Measurements from ENCODE around the gene TNNT2. TPM values are rescaled to one million over a fixed set of nuclear protein-coding genes. Genes with fewer than 3 reads are reported as not detected.

TNNT2 gene
- total RNA-seq, 6 experiments from 2014 or later = 0.18 to 1.1 (median 0.24) TPM; not detected in 3

DNA sequence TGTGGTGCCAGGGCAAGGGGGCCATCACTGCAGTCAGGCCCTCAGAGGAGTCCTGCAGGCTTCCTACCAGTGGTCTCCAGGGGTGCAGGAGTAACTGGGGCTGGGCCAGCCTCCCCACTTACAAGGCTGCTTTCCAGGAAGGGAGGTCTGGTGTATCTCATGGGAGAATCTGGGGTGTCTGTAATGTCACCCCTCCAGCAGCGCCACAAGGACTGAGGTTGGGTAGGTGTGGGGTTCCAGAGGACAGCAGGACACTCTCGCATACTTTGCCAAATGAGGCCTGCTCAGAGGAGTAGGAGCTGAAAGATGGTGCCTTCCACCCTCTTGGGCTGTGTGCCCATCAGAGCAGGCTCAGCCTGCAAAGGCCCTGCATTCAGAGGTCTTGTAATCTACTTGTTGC is 46.9 kb downstream of the TNNT2 start:
- Histone ChIP-seq H3K27me3 (no peaks in the 10 kb centered on the region), H3K27ac (no peak overlapping the region), H3K4me3 (no peak overlapping the region), H3K4me1 (no peaks in the 10 kb centered on the region), H3K36me3 (no peaks in the 10 kb centered on the region), H3K9me3 (no peaks in the 10 kb centered on the region)
- 100% methylated on average over 2 of the region's 2 CpGs for whole genome bisulfite sequencing (ENCODE audit: insufficient coverage, low coverage, low lambda C conversion rate, missing lambda C conversion rate)
- ATAC-seq (no peak), DNase-seq (peak in 1 of 3 donors; percentile 25)
- intact Hi-C loops (cut with DNase I) = no loop called here
- no peak for TF ChIP-seq POLR2A (IDR thresholded peaks at IDR 0.05)
- TF ChIP-seq, protein P1, sequence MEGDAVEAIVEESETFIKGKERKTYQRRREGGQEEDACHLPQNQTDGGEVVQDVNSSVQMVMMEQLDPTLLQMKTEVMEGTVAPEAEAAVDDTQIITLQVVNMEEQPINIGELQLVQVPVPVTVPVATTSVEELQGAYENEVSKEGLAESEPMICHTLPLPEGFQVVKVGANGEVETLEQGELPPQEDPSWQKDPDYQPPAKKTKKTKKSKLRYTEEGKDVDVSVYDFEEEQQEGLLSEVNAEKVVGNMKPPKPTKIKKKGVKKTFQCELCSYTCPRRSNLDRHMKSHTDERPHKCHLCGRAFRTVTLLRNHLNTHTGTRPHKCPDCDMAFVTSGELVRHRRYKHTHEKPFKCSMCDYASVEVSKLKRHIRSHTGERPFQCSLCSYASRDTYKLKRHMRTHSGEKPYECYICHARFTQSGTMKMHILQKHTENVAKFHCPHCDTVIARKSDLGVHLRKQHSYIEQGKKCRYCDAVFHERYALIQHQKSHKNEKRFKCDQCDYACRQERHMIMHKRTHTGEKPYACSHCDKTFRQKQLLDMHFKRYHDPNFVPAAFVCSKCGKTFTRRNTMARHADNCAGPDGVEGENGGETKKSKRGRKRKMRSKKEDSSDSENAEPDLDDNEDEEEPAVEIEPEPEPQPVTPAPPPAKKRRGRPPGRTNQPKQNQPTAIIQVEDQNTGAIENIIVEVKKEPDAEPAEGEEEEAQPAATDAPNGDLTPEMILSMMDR (IDR thresholded peaks at IDR 0.05) = no peak

DNA sequence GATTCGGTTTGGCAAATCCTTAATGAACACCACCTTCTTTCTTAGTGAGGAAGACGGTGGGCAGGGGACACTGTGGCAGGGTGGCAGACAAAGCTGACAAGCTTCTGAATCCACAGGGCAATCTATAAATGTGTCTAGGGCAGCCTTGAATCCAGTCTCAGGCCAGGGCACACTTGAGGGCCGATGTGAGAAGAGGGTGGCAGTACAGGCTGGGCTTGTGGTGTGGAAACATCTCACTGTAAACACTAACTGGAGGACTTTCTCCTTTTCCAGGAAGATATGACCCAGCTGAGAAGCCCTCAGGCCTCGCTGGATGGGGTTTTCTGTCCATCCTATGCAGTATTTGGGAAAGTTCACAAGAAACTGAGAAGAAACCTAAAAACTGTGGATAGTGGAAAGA is 47.7 kb downstream of the TNNT2 start:
- no peaks in the 10 kb centered on the region for H3K27me3 ChIP-seq
- no peaks in the 10 kb centered on the region for H3K36me3 ChIP-seq
- no peaks in the 10 kb centered on the region for H3K4me1 ChIP-seq
- peak in 1 of 3 donors; percentile 13 for DNase-seq
- intact Hi-C loops (cut with DNase I) = no loop called here
- H3K9me3 ChIP-seq = no peaks in the 10 kb centered on the region
- no peak for ATAC-seq
- H3K4me3 ChIP-seq = no peak overlapping the region
- no peak overlapping the region for H3K27ac ChIP-seq
- 79% methylated on average over 3 of the region's 4 CpGs for WGBS (ENCODE audit: insufficient coverage, low coverage, low lambda C conversion rate, missing lambda C conversion rate)
- TF ChIP-seq, protein P1 (IDR thresholded peaks at IDR 0.05) = no peak
- no peak for TF ChIP-seq POLR2A (IDR thresholded peaks at IDR 0.05)

DNA sequence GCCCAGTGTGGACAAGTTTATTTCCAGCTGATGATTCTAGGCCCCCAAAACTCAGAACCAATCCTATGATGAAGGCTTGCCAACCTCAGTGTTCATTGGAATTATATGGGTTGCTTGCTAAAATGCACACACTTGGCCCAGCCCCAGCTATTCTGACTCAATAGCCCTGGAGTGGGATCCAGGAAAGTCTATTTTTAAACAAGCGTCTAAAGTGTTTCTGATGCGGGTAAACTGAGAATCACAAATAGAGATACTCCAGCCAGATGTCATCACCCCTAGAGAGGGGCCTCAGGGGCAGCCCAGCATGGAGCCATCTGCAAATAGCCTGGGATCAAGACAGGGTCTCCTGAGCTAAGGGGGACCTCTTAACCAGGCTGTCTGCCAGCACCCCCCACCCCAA is 48.2 kb downstream of the TNNT2 start:
- Histone ChIP-seq H3K27ac (no peak overlapping the region), H3K4me1 (no peaks in the 10 kb centered on the region), H3K36me3 (no peaks in the 10 kb centered on the region), H3K9me3 (no peaks in the 10 kb centered on the region), H3K27me3 (no peaks in the 10 kb centered on the region), H3K4me3 (no peak overlapping the region)
- ATAC-seq = no peak
- intact Hi-C loops (cut with DNase I) = no loop called here
- TF ChIP-seq, protein P1 (IDR thresholded peaks at IDR 0.05) = no peak
- TF ChIP-seq POLR2A (IDR thresholded peaks at IDR 0.05) = no peak
- 40% methylated on average over 1 of the region's 2 CpGs for WGBS (ENCODE audit: insufficient coverage, low coverage, low lambda C conversion rate, missing lambda C conversion rate)
- peak in 1 of 3 donors; percentile 12 for DNase-seq

DNA sequence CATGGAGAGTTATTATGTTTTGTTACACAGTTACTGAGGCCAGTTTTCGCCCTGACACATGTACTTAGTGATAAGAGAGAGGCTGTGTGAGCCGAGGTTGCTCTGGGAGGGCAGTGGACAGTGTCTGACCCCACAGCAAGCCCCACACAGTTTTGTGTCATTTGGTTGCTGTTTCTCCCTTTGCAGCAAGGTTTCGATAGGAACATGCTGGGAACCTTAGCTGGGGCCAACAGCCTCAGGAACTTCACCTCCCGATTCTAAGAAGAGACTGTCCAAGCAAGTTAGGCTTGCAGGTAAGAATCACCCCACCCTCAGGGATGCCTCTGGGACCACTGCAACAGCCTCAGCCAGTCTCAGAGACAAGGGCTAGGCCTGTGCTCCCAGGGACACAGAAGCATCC is 48.9 kb downstream of the TNNT2 start:
- WGBS (ENCODE audit: insufficient coverage, low coverage, low lambda C conversion rate, missing lambda C conversion rate) = 63% methylated on average over 3 of the region's 4 CpGs
- intact Hi-C loops (cut with DNase I) = no loop called here

More for the DNA sequence above, 48.9 kb downstream of the TNNT2 start:
- ATAC-seq (no peak), DNase-seq (peak in 1 of 3 donors; percentile 11)
- H3K9me3 ChIP-seq = no peaks in the 10 kb centered on the region
- no peak for TF ChIP-seq POLR2A (IDR thresholded peaks at IDR 0.05)
- TF ChIP-seq, protein P1 (IDR thresholded peaks at IDR 0.05) = no peak
- no peak overlapping the region for H3K27ac ChIP-seq
- H3K4me1 ChIP-seq = no peaks in the 10 kb centered on the region
- H3K4me3 ChIP-seq = no peak overlapping the region
- H3K36me3 ChIP-seq = no peaks in the 10 kb centered on the region
- no peaks in the 10 kb centered on the region for H3K27me3 ChIP-seq
